GM21737 (cell line): ENCODE results near the gene SVOPL.

Source experiments
- ATAC-seq: cut with Tn5 transposase; IDR thresholded peaks from one replicate; pipeline ENCODE4 v1.9.1; 2021; ENCODE audit warnings: mild to moderate bottlenecking, moderate library complexity; ENCODE audit not compliant: unreplicated experiment

SVOPL gene

DNA sequence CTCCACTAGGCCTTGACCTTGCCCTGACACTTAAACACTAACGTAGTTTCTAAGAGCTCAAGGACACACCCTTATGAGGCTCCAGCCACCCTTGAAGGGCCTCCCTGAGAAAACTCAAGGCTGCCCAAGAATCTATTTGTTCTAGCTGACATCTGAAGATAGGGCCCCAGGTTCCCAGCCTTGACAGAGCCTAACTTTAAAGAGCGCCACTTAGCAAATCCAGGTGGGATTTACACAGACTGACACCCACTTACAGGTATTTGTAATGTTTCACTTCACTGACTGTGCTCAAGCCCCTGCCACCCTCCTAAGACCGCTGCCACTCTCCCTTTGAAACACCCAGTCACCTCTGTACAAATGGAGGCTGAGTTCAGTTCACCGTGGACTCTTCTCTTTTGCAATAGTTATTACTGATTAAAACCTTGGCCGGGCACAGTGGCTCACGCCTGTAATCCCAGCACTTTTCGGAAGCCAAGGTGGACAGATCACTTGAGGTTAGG is 90.4 kb downstream of the SVOPL start:
- ATAC-seq = no peak

DNA sequence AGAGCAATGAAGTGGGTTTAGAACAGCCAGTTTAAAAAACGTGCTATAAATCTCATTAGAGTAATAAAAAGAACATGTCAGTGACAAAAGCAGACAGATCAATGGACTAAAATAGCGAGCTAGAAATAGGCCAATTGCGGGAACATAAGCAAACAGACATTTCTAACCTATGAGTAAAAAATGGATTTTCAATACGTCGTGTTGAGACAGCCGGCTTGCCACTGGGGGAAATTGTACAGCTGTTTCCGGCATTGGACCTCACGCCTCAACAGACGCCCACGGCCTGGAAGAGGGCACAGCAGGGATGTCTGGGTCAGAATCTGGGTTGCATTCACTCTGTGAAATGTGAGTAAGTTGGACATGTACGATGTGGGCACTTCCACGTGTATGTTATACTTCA is 92.9 kb downstream of the SVOPL start:
- ATAC-seq = no peak

DNA sequence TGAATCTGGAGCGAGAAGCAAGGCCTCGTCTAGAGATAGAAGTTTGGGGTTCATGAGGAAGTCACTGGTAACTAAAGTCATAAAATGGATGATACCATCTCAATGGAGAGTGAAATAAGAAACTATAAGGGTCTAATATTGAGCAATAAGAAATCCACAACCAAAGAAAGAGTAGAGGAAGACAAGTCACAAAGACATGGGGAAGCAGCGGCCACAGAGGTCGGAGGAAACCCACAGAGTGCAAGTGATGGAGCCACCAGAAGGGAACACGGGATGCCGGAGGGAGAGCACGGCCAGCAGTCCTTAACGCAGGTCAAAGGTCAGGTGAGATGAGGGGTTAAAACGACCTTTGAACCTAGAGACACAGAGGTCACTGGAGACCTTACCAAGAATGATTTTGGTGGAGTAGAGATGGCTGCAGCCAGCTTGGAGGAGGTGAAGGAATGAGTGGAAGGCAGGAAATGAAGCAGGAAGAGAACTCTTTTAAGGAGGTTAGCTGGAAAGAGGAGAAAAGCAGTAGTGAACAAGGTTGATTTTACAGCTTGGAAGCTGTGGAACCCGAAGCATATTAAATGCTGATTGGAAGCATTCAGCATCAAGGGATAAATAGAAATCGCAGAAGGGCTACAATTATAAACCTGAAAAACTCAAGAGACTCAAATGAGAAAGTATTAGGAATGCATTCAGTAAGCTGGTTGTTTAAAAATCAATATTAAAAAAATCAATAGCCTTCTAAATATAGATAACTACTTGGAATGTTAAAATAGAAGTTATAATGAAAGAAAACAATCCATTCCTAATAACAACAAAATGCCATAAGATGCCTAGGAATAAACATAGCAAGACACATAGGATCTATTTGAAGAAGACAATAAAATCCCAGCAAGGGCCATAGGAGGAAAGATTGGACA is 93.7 kb downstream of the SVOPL start:
- ATAC-seq = no peak

DNA sequence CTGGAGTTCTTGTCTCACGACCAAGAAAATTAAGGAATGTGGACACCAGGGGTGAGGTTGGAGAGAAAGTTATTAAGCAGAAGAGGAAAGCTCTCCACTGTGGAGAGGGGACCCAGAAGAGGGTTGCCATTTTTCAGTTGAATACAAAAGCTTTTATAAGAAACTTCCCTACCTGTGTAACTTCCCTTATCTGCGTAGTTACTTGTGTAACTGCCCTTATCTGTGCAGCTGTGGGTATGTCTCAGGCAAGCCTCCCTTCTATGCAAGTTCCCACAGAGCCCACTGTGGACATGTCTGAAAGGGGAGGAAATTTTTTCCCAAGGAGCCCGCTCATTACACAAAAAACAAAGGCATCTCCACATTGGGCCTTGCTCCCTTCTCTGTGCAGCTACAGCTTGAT is 94.9 kb downstream of the SVOPL start:
- no peak for ATAC-seq

DNA sequence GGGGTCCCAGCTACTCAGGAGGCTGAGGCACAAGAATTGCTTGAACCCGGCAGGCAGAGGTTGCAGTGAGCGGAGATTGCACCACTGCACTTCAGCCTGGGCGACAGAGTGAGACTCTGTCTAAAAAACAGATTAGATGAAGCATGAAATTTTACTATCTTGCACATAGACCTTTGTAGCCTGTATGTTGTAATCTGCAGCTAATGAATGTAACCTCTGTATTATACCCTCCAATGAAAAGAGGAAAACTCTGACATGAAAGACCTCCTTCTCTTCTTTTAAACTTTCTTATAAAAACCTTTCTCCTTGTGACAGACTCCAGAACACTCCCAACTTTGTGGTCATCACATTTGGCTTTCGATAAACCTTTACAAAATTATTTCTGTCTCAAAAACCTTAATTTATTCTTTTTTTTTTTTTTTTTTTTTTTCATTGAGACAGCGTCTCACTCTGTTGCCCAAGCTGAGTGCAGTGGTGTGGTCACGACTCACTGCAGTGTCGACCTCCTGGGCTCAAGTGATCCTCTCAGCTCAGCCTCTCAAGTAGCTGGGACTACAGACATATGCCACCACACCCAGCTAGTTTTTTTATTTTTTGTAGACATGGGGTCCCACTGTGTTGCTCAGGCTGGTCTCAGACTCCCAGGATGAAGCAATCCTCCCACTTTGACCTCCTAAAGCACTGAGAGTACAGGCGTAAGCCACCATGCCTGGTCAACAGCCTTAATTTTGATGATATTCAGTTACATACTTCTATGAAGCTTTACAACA is 97.4 kb downstream of the SVOPL start:
- no peak for ATAC-seq

DNA sequence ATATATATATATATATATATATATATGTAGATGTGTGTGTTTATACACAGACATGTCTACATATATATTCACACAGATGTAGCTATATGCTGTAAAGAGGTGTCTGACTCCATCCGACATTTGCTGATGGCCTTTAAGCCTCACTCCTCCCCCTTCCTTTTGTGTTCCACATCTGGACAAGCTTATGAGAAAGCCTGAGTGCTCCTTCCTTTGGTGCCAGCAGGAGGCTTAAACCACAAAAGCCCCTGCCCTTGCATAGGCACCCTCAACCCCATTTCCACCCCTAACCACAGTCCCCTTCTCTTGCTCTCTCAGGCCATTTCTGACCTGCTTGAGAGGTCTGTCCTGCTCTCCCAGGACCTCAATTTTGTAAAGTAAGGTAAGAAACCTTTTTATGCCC is 98.7 kb downstream of the SVOPL start:
- ATAC-seq = no peak

DNA sequence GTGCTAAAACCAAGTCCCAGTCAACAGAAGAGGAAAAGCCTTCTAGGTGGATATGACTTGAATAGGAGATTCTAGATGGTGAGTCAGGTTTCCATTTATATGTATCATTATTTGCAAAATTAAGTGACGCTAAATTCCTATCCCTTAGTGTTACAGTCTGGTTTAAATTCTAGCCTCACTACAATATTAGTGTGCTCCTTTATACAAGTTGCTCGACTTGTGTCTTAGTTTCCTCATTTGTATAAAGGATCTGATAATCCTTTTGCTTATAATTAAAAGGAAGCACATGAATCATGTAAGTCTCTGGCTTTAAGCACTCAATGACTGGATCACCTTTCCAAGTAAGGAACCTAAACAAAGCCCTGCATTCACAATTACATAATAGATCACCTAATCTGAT is 105.7 kb downstream of the SVOPL start:
- no peak for ATAC-seq

DNA sequence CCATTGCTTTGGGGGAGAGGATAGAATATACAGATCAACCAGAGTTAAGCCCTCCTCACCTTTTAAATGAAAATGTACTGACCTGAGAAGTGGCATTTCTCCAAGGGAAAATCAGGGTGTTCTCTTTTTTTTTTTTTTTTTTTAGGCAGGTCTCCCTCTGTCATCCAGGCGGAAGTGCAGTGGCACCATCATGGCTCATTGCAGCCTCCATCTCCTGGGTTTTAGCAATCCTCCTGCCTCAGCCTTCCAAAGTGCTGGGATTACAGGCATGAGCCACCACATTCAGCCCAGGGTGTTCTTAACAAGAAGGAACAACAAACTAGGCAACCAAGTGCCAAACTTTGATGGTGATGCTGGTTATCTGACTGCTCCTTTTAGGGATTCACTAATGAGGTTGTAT is 111.0 kb downstream of the SVOPL start:
- no peak for ATAC-seq

DNA sequence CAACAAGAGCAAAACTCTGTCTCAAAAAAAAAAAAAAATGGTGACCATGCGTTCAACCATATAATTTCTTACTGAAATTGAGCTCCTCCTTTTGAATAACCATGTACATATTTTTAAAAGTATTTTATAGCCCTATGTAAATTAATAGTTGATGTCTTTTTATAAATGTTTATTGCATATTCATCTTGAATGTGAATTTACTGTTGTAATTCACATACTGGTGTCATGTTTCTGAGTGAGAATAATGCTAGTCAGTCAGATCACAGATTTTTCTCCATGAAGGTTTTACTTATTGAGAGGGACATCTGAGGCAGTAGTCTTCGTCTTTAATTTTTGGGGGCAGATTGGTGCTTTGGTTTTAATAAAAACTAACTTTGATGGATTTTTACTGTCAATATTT is 112.2 kb downstream of the SVOPL start:
- no peak for ATAC-seq

DNA sequence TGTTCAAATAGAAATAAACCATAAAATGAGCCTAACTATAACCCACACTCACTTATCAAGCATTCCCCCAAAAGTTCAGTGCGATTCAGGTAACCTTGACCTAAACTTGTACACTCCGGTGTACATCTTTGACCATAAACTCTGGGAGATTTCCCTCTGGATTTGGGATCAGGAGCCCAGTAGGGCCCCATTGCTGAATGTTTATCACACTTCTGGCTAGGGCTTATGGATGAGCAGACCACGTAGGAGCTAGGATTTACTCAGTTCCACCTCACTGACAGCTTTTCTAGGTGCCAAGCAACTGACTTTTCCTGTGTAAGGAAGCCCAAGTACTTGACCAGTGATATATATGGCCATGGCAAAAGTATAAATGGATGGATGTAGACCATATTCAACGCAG is 113.7 kb downstream of the SVOPL start:
- no peak for ATAC-seq

DNA sequence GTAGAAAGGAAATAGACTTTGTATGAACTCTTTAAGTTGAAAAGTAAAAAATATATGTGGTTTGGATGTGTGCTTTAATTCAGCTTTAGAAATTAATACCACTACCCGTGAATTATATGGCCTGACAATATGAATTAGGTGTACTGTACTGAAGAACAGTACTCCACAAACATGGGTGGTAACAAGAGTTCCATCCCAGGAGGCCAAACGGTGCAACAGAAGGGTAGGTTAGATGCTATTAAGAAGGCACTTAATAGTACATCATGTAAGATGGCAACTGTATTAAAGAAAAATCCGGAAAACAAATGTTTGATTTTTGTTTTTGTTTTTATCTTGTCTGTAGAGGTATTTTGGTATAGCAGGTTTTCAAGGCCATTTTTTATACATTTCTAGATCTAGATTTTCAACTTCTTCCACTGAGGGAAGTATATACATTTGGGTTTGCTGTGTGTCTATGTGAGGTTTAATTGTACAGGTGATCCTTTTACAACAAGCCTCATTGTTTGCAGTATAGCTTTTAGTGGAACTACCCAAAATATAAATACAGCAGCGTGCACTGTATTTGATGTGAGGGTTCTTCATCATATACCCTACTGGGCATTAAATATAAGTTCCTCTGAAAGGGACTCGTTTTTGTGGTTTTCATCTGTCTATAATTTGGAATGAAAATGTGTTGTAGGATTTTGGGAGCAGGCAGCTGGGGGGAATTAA is 115.7 kb downstream of the SVOPL start:
- no peak for ATAC-seq

DNA sequence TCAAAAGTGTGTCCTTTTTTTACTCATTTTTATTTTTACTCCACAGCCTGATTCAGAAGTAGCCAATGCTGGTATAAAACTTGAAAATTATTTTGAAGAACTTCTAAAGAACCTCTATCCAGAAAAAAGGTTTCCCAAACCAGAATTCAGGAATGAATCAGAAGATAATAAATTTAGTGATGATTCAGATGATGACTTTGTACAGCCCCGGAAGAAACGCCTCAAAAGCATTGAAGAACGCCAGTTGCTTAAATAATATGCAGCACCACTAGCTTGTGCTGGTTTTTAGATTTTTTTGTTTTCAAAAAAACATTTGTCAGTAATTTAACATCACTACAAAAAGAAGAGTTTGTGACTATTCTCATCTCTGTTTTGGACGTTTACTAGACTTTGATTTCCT is 116.5 kb downstream of the SVOPL start:
- ATAC-seq = no peak

DNA sequence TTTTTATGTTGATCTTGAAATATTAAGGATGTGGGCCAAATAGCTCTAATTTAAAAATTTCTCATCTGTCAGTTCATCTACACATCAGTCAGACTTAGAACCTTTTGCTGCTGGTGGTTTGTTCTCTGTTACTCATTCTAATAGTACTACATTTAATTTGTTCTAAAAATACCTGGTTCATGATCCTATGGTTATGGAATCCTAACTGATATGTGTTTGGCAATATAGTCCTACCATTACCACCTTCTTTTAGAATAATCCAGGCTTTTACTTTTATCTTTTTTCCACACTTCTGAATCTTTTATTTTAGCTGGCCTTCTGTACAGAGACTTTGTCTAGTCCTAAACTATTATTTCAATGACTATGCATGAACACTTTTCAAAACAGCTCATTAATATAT is 116.9 kb downstream of the SVOPL start:
- no peak for ATAC-seq

DNA sequence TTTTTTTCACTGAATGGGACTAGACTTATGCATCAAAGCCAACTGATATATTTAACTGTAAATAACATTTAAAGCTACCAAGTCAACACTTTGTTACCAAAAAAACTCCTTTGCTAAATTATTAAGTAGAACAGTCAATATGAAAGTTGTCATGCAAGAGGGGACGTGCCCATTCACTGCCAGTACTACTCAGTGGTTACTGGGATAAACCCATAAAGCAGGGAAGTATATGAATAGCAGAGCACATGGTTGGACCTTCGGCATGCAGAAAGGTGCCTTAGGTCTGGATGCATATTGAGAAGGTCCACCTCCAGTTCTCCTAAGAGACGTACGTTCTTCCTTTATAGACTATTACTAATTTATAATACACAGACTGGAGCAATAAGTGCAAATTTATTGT is 120.1 kb downstream of the SVOPL start:
- no peak for ATAC-seq

DNA sequence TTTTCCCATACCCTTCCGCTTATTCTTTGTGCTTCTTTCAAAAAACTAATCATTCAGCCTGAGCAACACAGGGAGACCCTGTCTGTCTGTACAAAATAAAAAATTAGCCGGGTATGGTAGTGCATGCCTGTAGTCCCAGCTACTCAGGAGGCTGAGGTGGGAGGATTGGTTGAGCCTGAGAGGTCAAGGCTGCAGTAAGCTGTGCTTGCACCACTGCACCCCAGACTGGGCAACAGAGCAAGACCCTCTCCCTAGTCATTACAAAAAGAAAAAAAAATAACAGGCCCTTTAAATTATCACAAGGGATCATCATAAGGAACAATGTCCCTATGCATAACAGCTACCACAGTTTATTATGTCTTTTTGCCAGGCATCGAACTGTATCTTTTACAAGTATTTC is 121.5 kb downstream of the SVOPL start:
- no peak for ATAC-seq

DNA sequence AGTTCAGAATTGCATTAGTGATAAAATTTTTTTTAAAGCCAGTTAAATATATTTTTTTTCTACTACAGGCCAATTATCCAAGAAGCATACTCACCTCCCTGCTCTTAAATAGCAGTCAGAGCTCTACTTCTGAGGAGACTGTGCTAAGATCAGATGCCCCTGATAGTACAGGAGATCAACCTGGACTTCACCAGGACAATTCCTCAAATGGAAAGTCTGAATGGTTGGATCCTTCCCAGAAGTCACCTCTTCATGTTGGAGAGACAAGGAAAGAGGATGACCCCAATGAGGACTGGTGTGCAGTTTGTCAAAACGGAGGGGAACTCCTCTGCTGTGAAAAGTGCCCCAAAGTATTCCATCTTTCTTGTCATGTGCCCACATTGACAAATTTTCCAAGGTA is 122.0 kb downstream of the SVOPL start:
- no peak for ATAC-seq

DNA sequence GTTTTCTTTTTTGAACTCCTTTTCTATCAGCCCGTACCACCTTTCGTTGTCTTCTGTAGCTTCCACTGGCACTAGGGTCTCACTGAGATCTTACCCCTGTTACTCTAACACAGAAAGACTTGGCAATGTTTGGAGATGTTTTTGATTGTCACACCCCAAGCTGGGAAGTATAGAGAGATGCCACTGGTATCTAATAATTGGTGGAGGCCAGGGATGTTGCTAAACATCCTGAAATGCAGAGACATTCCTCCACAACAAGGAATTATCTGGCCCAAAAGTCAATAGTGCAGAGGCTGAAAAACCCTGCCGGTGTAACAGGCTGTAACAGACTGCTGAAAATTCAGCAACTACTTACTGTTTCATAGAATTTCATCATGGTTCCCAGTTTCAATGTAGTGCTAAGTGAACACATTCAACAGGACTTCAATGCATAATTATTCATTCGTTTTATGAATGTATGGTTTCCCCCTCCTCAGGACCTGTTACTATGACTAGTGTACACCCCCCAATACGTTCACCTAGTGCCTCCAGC is 125.2 kb downstream of the SVOPL start:
- no peak for ATAC-seq

DNA sequence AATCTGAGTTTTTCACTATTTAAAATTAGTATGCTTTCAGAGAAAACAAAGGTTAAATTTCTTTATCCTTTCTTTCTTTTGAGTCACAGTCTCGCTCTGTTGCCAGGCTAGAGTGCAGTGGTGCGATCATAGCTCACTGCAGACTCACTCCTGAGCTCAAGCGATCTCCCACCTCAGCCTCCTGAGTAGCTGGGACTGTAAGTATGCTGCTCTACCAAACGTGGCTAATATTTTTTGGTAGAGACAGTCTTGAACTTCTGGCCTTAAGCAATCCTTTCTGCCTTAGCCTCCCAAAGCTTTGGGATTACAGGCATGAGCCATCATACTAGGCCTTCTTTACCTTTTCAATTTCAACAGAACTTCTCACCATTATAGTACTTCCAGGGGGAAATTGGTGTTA is 127.4 kb downstream of the SVOPL start:
- ATAC-seq = no peak

DNA sequence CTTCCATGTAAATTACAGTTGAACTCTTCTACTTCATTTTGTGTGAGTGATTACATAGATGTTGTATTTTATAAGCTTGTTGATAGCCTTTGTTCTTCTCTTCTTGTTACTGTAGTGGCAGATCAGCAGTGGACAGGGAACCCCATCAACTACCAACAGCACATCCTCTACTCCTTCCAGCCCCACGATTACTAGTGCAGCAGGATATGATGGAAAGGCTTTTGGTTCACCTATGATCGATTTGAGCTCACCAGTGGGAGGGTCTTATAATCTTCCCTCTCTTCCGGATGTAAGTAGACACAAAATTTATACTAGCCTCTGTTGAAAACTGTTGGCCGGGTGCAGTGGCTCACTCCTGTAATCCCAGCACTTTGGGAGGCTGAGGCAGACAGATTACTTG is 130.4 kb downstream of the SVOPL start:
- no peak for ATAC-seq

DNA sequence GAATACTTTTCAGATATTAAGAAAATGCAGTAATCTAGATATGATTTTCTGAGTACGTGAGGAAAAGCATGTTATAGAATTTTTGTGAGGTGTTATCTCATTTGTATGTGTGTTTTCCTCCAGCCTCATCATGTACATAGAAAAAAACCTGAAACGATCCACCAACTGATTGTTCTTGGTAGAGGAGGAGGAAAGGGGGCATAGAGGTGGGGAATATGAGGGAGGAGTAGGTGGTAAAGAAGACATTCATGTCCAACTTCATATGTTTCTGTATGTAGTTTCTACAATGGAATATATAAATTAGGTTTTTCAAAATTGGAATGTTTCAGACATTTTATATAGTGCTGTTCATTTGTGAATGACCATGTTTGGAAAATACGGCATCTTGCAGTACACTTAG is 131.7 kb downstream of the SVOPL start:
- ATAC-seq = no peak

DNA sequence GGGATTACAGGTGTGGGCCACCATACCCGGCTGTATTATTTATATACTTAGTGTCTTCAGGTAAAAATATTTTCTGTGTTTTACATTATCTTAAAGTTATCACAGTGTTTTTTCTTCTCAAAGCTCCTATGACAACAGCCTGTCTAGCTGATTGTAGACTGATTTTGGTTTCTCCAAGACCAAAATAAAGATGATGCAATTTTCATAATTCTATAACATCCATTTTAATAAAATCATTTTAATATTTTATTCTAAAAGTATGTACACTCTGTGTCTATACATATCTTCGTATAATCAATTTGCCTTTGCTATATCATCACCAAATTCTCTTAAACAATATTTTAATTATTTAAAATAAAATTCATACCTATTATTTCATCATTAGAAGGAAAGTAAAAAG is 132.5 kb downstream of the SVOPL start:
- ATAC-seq = no peak
